NCI-H69 (cell line): Measurements from ENCODE around the gene NELFA.

Experiments
- DNase-seq: peaks from one replicate; lab custom pipeline; 2025; lab: John Stamatoyannopoulos, UW

Gene NELFA

GRCh38 chr4:1964971-1965370 lies 43.8 kb downstream of the NELFA start:
- no peak for DNase-seq

GRCh38 chr4:1964443-1964842 lies 44.3 kb downstream of the NELFA start:
- DNase-seq, result no peak

DNA sequence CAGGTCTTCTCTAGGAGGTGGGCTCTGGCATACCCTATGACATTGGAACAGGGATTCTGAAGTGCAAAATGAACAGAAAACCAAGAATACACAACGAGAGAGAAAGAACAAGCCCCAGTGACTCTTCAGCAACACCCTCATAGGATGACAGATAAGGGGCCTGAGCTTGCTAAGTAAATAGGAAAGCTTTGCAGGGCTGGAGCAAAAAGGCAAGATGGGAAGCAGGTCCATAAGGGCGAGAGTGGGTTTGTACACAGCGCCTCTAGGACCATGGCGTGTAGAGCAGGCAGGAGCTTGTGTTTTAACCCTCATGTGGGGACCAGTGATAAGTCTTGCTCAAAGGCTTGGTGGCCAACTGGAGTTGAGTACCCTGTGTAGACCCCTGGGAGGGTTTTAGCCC lies 45.8 kb downstream of the NELFA start:
- no peak for DNase-seq

DNA sequence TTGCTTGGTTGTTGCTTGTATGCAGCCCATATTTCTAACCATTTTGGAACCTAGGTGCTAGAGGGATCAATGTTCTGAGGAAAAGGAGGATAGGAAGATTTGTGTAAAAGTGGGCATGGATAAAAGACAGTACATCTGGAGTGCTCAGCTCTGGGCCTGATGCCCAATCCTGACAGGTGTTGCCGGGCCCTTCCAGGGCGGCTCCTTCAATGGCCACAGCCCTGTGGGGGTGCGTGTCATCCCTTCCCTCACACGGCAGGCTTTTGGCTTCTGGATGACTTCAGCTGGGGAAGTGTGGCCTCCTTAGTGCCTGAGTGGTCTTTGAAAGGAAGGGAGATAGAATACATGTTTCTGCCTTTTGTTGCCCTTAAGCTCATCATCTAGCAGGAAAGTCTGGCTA lies 47.2 kb downstream of the NELFA start:
- no peak for DNase-seq

DNA sequence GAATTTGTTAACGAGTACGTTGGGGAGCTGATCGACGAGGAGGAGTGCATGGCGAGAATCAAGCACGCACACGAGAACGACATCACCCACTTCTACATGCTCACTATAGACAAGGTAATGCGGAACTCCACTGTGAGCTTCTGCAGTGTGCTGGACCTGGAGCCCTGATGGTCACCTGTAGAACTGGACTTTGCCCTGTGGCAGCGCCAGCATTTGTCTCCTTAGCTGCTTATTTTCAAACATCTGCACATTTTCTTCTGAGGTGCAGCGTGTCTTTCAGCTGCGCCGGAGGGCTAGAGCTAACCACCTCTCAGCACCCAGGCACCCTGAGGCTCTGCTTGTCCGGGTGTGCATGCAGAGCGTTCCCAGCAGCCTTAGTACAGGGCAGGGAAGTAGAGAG lies 47.7 kb downstream of the NELFA start:
- DNase-seq, result no peak

- no peak for DNase-seq
These were observed 48.5 kb downstream of the NELFA start for GRCh38 chr4:1960170-1960825.

DNA sequence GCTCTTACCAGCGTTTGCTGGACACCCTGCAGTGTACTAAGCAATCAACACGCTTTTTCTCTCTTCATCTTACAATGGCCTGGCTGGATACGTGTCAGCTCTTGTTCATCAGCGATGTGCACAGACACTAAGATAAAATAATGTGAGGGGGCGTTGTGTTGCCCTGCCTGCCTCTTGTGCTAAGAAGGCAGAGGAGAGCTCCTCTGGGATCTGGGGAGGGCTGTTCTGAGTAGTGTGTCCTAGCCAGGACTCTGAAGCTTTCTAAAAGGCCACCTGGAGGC lies 49.7 kb downstream of the NELFA start:
- DNase-seq, result no peak

DNA sequence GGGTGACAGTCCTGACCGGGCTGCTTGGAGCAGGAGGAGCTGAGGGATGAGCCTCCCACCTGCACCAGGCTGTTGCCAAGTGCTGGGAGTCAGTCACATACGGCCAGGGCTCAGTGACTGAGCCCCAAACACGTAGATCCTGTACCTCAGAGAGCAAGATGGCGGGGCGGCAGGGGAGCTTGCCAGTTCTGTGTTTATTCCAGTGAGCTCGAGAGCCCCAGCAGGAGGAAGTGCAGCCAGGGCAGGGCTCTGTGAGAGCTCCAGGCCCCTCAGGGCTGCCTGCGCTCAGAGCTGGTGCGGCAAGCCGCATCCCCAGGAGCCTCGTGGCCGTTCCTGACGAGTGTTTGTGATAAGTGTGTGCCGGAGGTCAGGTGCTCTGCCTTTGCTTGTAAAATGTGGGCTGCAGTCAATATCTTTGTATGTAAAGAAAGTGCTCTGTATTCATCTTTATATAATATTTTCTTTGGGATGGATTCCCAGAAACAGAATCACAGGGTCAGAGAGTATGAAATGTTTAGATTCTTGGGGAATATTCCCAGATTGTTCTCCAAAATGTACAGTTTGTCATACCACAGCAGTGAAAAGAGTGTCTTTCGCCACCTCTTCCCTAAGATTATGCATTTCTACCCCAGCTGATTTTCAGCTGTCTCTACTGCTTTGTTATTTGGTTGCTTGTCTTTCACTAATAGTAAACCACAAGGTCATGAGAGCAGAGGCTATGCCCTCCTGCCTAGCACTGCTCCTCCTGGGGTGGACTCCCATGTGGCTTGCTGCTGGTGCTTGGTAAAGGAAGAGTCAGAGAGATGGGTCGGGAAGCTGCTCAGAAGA lies 50.3 kb downstream of the NELFA start:
- no peak for DNase-seq

DNA sequence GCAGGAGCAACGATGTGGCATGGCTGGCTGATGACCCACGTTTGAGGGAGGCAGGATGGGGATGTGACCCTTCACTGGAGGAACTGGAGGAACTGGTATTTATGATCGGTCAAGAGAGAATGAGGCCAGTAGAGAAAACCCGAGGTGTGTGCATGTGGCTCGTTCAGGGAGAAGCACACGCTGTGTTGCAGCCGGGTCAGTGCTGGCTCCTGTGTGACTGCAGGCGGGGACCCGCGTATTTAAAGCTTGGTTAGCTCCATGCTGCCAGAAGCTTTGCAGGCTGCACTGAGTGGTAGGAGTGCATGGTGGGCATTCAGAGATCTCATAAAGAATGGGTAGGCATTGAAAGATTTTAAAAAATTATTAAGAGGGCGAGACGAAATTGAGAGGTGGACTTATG lies 52.1 kb downstream of the NELFA start:
- no peak for DNase-seq

DNA sequence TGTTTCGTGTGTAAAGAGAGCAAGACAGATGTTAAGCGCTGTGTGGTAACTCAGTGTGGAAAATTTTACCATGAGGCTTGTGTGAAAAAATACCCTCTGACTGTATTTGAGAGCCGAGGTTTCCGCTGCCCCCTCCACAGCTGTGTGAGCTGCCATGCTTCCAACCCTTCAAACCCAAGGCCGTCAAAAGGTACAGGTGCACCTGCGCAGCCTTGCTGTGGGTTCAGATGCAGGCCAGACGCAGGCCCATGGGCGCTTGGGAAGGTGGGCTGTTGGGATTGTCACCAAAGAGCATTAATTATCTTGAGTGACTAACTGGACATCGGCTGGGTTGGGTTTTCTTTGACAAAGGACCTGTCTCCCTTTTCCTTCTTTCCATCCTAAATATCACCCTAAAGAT lies 55.4 kb downstream of the NELFA start:
- no peak for DNase-seq

DNA sequence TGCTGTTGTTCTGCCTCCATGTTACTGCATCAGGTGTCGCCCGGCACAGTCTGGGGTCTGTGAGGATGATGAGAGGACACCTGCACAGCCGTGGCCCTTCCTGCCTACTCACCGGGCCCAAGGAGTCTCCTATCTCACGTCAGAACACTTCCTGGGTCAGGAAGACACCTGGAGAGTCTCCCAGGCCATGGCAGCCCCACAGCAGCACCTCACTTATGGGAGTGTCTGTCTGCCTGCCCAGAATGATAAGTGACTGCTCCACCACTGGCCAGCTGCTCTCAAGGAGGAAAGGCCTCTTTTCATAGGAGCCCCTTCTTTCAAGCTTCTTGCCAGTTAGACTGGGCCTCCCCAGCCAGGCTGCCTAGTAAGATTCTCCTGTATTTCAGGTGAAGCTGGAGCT lies 56.1 kb downstream of the NELFA start:
- DNase-seq, result no peak

GRCh38 chr4:1952058-1952700 lies 56.6 kb downstream of the NELFA start:
- no peak for DNase-seq

- no peak for DNase-seq
These were observed 58.4 kb downstream of the NELFA start for GRCh38 chr4:1950369-1950768.

DNA sequence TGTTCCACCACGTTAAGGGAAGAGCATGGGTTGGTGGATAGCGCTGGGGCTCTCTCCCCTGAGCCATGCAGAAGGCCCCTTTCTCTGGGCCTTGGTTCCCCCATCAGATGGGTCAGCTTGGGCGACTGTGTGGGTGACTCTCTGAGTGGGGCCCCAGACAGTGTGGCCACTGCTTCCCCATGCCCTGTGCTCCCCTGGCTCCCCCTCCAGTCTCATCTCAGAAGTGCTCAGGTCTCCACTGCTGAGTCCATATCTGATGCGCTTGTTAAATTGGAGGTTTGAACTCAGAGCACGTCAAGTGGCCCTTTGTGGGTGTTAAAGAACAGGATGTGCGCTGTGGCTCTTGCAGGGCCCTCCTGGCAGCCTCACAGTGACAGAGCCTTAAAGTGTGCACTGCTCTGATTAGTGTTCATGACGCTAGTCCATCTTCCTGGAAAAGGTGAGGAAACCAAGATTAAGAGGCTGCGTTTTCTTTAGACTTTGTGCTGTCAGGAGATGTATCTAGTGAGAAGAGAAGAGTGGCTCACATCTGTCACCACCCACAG lies 59.8 kb downstream of the NELFA start:
- DNase-seq, result no peak

DNA sequence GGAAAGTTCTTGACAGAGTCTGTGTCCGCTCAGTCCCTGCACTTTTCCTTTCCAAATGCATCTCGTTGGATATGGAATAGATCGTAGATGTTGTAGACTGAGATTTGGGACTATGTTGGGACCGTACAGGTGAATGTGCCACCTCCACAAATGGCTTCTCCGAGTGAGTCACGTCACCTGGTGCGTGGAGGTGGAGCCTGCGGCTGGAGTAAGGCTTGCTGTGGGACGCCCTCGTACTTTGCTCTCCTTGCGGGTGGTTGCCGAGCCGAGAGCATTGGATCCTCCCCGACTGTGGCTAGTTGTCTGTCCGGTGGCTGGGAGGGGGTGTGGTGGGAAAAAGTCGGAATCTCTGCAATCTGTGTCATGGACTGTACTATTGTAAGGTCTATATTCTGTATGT lies 60.5 kb downstream of the NELFA start:
- DNase-seq, result no peak

DNA sequence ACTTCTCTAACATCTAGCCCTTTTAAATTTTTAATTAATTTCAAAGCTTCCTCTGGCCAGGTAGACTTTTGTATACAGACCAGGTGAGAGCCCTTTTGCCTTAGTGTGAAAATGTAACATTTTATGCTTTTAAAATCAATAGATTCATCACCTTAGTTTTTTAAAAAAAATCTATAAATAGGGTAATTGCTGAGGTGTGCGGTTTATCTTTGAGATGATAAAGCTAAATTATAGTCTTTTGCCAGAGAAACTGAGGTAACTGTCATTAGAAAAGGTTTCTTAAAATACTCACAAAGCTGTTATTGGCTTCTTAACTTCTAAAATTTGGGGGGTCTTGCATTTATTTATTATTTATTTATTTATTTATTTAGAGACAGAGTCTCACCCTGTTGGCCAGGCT lies 62.9 kb downstream of the NELFA start:
- DNase-seq, result no peak

- DNase-seq, result no peak
These were observed 63.5 kb downstream of the NELFA start for GRCh38 chr4:1945124-1945895.

GRCh38 chr4:1943928-1944327 lies 64.8 kb downstream of the NELFA start:
- no peak for DNase-seq

- no peak for DNase-seq
These were observed 68.2 kb downstream of the NELFA start for GRCh38 chr4:1940566-1940965.

- DNase-seq, result peak; percentile 2
These were observed 68.9 kb downstream of the NELFA start for GRCh38 chr4:1939664-1940509.

- DNase-seq, result no peak
These were observed 70.7 kb downstream of the NELFA start for GRCh38 chr4:1938027-1938426.

- DNase-seq, result no peak
These were observed 71.2 kb downstream of the NELFA start for GRCh38 chr4:1937550-1937949.
